ENCODE data around the gene EPHA8.

DNA sequence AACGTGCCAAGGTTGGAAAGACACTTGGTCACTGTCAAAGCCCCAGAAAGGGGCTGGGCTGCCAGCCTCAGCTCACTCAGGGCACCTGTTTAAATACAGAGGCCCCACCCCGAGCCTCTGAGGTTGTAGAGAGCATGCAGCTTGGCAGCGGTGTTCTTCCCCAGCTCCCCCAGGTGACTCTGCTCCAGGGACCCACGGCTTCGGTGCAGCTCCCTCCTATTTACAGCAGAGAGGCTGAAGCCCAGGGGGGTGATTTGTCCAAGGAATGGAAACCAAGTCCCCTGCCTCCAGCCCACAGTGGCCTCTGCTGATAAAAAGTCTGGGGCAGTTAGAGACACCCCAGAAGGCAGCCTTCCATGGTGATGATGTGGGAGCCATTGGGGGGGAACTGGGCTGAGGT is 64.0 kb downstream of the EPHA8 start:
- TF ChIP-seq TP53 (CRISPR knock-in tag; IDR thresholded peaks at IDR 0.05) (no peak), TEAD4 (CRISPR knock-in tag; IDR thresholded peaks at IDR 0.05) (no peak), ZNF232 (CRISPR knock-in tag; IDR thresholded peaks at IDR 0.05) (no peak), ELF4 (CRISPR knock-in tag; IDR thresholded peaks at IDR 0.05; ENCODE audit: low read depth) (no peak), ESRRA (CRISPR knock-in tag; IDR thresholded peaks at IDR 0.05; ENCODE audit: borderline replicate concordance) (no peak), NFYB (CRISPR knock-in tag; conservative IDR thresholded peaks at IDR 0.05; ENCODE audit: low read depth) (no peak), TCF7 (CRISPR knock-in tag; IDR thresholded peaks at IDR 0.05; ENCODE audit: low read depth) (no peak), CREM (CRISPR knock-in tag; IDR thresholded peaks at IDR 0.05) (no peak), HMGA2 (CRISPR knock-in tag; IDR thresholded peaks at IDR 0.05) (no peak), CBFB (CRISPR knock-in tag; IDR thresholded peaks at IDR 0.05; ENCODE audit: low read depth) (no peak), CREB1 (CRISPR knock-in tag; IDR thresholded peaks at IDR 0.05) (no peak)
- TF ChIP-seq, protein P1, sequence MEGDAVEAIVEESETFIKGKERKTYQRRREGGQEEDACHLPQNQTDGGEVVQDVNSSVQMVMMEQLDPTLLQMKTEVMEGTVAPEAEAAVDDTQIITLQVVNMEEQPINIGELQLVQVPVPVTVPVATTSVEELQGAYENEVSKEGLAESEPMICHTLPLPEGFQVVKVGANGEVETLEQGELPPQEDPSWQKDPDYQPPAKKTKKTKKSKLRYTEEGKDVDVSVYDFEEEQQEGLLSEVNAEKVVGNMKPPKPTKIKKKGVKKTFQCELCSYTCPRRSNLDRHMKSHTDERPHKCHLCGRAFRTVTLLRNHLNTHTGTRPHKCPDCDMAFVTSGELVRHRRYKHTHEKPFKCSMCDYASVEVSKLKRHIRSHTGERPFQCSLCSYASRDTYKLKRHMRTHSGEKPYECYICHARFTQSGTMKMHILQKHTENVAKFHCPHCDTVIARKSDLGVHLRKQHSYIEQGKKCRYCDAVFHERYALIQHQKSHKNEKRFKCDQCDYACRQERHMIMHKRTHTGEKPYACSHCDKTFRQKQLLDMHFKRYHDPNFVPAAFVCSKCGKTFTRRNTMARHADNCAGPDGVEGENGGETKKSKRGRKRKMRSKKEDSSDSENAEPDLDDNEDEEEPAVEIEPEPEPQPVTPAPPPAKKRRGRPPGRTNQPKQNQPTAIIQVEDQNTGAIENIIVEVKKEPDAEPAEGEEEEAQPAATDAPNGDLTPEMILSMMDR (IDR thresholded peaks at IDR 0.05) = no peak
- TF ChIP-seq, protein P2, sequence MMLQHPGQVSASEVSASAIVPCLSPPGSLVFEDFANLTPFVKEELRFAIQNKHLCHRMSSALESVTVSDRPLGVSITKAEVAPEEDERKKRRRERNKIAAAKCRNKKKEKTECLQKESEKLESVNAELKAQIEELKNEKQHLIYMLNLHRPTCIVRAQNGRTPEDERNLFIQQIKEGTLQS (CRISPR knock-in tag; conservative IDR thresholded peaks at IDR 0.05) = no peak
- TF ChIP-seq, protein P3, sequence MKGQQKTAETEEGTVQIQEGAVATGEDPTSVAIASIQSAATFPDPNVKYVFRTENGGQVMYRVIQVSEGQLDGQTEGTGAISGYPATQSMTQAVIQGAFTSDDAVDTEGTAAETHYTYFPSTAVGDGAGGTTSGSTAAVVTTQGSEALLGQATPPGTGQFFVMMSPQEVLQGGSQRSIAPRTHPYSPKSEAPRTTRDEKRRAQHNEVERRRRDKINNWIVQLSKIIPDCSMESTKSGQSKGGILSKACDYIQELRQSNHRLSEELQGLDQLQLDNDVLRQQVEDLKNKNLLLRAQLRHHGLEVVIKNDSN (CRISPR knock-in tag; IDR thresholded peaks at IDR 0.05) = no peak
